Erythroblast (primary cell): ENCODE results near the gene P2RX4.
"Not testable (repeated sequence)": the region's sequence is repeated elsewhere in the genome, so short reads cannot be mapped to it uniquely, and the experiment has no call there.

ENCODE experiments used
- DNase-seq, 2 experiments: peaks; one replicate each; lab custom pipeline; 2025; lab: John Stamatoyannopoulos, UW
- GATA1 ChIP-seq: IDR thresholded peaks from 2 replicates; pipeline ENCODE4 v1.6.1; 2011; ENCODE audit warnings: low read depth, mild to moderate bottlenecking, control low read depth, low read length, moderate library complexity
- POLR2A ChIP-seq: IDR thresholded peaks from 2 replicates; pipeline ENCODE4 v1.6.1; 2011; ENCODE audit warnings: mild to moderate bottlenecking, low read length

The P2RX4 gene

GRCh38 chr12:121181181-121181580 is 28.7 kb upstream of the P2RX4 start:
- peak; percentile 13 to 27 for DNase-seq
- TF ChIP-seq GATA1 (no peak), POLR2A (no peak)

GRCh38 chr12:121182222-121182893 is 27.6 kb upstream of the P2RX4 start:
- TF ChIP-seq POLR2A (no peak), GATA1 (no peak)
- no peak for DNase-seq

- no peak for TF ChIP-seq POLR2A
- TF ChIP-seq GATA1: no peak
- DNase-seq: no peak
These were observed 25.5 kb upstream of the P2RX4 start for GRCh38 chr12:121184425-121184824.

GRCh38 chr12:121184984-121185889 is 24.7 kb upstream of the P2RX4 start:
- TF ChIP-seq POLR2A (no peak), GATA1 (no peak)
- no peak for DNase-seq

GRCh38 chr12:121186826-121187225 is 23.1 kb upstream of the P2RX4 start:
- TF ChIP-seq POLR2A: no peak
- no peak for TF ChIP-seq GATA1
- no peak for DNase-seq

GRCh38 chr12:121187501-121187900 is 22.4 kb upstream of the P2RX4 start:
- DNase-seq: no peak
- no peak for TF ChIP-seq POLR2A
- TF ChIP-seq GATA1: no peak

GRCh38 chr12:121188227-121188626 is 21.7 kb upstream of the P2RX4 start:
- TF ChIP-seq GATA1 (no peak), POLR2A (no peak)
- DNase-seq: no peak

GRCh38 chr12:121189131-121189530 is 20.8 kb upstream of the P2RX4 start:
- TF ChIP-seq GATA1: no peak
- TF ChIP-seq POLR2A: no peak
- DNase-seq: no peak

- TF ChIP-seq POLR2A (no peak), GATA1 (no peak)
- peak; percentile 79 for DNase-seq
These were observed 20.2 kb upstream of the P2RX4 start for GRCh38 chr12:121189619-121190155.

- no peak for DNase-seq
- TF ChIP-seq GATA1 (no peak), POLR2A (no peak)
These were observed 19.4 kb upstream of the P2RX4 start for GRCh38 chr12:121190523-121191031.

GRCh38 chr12:121191151-121191550 is 18.8 kb upstream of the P2RX4 start:
- DNase-seq: no peak
- TF ChIP-seq GATA1 (no peak), POLR2A (no peak)

GRCh38 chr12:121196902-121197301 is 13.0 kb upstream of the P2RX4 start:
- DNase-seq: peak; percentile 38 to 45
- TF ChIP-seq GATA1 (no peak), POLR2A (no peak)

- TF ChIP-seq GATA1 (no peak), POLR2A (no peak)
- no peak for DNase-seq
These were observed 11.0 kb upstream of the P2RX4 start for GRCh38 chr12:121198949-121199348.

GRCh38 chr12:121201140-121201539 is 8.8 kb upstream of the P2RX4 start:
- not testable (repeated sequence) for DNase-seq
